NCI-H2227 treated with DMSO at 0.1 percent for 48 hours (cell line): Measurements from ENCODE around the gene CHST1.

ENCODE experiments used
- DNase-seq: peaks from one replicate; lab custom pipeline; 2025; lab: John Stamatoyannopoulos, UW

The CHST1 gene

DNA sequence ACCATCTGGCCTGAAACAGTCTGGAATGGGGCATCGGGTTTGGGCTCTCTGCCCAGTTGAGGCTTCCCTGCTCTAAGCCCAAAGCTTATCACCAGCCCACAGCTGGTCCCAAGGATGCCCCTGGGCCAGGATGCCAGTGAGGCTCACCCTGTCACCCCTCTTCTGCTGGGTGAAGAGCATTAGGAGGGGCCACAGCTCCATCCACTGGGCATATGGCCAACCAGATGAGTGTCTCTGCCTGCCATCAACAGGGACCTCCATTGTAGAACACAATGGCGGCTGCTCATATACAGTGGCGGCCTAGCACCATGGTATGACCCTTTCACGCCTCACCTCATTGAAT is 5.6 kb downstream of the CHST1 start:
- no peak for DNase-seq

DNA sequence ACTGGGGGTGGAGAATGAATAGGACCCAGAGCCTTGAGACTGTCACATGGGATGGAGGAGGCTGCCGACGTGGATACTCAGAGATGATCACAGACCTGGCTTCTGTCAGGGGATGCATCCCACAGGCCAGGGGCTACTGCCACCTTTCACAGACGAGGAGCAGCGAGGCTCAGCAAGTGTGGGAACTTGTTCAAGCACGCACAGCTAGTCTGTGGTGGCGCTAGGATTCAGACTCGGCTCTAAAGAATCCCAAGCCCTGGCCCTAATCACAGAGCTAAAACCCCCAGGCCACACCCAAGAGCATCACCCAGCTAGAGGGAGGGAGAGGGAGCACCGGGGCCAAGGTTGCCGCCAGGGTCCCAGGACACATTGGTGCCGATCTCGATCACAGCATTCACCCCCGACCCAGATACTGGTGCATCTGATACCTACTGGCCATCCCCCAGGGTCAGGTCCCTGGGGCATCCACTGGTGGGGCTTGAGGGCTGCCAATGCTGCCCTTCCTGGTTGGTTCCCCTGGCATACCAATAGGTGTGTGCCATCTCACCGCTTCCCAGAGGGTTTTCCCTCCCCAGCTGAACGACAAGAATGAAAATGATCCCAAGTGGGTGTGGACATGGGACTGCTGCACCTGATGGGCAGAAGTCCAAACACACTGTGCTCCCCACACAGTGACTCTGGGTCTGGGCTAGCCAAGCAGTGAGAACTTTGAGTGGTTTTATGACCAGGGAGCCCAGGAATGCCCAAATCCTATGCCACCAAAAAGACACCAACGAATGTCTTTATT is 6.2 kb downstream of the CHST1 start:
- no peak for DNase-seq

DNA sequence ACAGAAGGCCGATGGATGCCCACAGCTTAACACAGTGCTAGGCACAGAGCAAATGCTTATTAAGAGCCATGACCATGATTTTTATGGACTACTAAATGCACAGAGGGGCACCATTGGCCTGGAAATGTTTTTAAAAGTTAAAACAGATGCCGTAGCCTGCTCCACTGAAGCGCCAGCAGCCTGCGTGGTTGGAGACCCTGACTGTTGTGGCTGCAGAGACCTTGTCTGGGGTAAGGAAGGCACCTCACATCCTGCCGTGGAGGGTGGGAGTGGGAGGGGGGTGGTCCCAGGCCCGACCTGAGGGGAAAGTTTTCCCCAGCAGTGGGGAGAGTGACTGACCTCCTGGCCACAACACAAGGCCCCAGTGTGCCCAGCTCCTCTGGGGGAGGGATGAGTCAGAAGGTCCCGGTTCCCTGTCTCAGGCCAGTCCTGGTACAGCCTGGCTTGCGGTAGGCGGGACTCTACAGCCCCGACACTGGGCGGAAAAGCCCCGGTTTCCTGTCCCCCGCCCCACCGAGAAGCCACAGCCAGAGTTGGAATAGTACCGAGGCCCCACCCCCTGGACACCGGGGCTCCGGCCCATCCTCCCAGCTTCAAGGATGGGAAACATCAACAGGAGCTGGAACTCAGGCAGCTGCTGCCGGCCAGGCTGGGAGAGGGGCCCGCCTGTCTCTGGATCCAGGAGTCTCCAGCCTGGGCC is 7.0 kb downstream of the CHST1 start:
- DNase-seq: no peak

DNA sequence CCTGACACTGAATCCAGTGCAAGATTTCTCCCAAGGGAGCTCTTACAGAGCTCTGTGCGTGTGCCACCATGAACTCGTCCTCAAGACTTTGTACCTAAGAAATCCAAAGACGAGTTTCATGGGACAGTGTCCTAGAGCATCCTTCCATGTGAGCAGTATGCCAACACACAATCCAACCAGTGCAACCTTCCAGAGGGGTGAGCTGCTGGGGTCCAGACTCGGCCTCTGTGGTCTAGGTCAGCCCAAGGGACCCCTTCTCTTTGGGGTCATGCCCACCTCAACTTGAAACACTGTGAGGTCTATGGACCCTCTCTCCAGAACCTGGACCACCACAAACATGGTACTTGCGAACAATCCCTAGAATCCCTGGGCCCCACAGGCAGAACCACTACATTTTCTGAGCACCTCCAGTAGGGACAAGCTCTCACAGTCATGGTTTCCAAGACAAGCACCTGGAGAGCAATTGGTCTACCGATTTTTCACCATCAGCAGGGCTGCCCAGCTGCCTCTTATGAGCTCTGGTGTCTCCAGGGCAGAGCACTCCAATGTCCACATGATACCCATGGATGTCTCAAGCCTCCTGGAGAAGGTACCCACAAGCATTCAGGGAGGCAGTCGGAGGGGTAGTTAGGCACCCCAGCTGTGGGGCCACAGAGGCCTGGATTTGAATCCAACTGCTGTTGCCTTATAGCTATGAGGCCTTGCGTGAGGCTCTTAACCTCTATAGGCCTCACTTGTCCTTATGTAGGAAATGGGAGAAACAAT is 7.7 kb downstream of the CHST1 start:
- no peak for DNase-seq

DNA sequence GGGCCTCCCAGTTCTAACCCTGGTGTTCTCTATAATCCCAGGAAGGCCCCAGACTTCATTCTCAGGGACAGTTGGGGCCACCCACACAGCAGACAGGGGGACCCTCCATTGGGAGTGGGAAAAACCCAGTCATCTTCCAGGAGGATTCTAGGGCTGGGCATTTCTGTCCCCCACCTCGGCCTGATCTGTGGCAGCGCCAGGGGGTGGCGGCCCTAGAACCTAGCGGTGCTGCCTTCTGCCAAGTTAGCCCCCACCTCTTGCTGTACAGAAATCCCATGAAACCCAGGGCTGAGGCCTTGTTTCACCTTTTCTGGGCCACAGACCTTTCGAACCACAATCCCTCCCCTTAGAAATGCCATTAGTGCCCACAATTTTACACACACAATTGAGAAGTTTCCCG is 9.6 kb downstream of the CHST1 start:
- no peak for DNase-seq

DNA sequence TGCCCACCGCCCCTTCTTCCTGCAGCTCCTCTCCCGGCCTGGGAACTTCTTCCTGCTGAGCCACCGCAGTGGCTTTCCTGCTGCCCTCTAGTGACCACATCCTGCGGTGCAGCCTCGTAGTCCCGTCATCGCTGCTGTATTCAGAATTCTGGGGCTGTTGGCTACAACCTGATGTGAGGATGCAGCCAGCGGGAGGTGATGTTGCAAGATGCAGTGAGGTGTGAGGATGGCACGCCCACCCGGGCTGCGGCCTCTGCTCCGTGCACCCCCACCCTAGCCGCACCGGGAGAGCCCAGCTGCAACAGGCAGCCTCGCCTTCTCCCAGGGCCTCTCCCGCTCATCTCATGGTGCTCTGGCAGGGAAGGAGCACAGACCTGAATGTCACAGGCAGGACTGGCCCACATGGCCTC is 10.1 kb downstream of the CHST1 start:
- DNase-seq: peak; percentile 91

DNA sequence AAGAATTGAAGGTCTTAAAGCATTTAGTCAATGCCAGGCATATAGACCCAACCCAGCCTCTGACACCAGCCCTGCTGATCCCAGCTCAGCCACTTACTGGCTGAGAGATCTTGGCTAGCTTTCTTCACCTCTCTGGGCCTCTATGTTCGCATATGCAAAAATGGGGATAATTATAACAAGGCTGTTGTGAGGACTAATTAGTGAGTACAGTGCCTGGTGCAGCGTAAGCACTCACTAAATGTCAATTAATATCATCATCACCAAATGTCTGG is 10.5 kb downstream of the CHST1 start:
- no peak for DNase-seq

DNA sequence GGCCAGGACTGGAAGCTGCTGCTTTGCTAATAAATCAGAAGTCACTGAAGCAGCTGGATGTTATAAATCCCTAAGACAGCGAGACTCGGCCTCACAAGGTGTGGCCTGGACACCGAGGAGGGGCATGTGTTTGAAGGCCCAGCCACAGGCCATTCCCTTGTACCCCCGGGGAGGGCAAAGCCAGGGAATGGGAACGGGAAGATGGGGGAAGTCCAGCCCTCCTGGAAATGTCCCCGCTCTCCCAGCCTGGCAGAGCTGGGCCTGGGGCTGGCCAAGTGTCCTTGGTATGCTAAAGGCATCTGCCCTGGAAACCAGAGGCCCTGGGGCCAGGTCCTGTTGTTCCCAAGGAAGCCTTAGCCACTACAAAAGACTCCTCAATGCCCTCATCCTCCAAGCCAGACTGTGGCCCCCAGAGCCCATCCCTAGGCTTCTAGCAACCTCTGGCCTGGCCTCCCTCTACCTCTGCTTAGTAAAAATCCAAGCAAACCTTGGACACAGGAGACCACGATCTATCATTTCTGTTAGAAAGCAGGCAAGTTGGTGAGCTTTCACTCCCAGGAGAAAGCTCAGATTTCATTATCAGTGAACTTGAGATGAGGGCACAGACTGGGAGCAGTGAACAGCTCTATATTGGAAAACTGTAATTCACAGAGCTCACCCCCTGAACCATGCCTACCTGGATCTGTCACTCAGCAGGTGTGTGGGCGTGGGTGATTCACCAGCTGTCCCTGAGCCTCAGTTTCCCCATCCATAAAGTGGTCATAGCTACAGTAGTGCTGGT is 11.0 kb downstream of the CHST1 start:
- no peak for DNase-seq

DNA sequence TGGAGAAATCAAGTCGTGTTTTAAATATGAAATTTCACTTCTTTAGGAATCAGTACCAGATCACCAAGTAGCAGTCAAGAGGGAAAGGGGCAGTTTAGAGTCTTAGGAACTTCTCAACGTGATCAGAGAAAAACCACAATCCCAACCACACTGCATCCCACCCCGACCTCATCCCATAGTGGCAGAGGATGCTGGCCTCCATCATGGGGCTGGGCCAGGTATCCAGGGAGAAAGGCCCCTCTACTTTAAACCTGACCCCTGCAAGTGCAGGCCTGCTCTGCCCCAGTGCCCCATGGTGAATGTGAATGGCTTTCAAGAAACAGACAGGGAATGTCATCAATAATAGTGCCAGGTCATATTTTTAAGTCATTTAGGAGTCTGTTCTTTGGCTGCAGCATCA is 12.1 kb downstream of the CHST1 start:
- DNase-seq: no peak

DNA sequence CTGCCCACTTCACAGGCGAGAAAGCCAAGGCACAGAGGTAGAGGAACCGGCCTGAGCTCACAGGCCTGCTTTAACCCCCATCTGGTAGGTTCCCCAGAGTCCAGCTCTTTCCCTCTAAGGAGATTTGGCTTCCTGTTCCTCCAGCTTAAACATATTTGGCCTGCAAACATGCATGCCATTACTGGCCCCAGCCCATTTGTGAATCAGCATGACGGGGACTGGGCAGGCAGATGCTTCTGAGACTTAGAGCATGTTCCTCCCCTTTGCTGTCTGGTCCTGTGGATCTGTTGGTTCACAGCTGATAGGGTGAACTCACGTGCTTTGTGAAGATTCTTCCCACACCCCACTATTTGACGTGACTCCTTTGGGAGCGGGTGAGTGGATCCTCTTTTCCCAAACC is 12.6 kb downstream of the CHST1 start:
- no peak for DNase-seq

DNA sequence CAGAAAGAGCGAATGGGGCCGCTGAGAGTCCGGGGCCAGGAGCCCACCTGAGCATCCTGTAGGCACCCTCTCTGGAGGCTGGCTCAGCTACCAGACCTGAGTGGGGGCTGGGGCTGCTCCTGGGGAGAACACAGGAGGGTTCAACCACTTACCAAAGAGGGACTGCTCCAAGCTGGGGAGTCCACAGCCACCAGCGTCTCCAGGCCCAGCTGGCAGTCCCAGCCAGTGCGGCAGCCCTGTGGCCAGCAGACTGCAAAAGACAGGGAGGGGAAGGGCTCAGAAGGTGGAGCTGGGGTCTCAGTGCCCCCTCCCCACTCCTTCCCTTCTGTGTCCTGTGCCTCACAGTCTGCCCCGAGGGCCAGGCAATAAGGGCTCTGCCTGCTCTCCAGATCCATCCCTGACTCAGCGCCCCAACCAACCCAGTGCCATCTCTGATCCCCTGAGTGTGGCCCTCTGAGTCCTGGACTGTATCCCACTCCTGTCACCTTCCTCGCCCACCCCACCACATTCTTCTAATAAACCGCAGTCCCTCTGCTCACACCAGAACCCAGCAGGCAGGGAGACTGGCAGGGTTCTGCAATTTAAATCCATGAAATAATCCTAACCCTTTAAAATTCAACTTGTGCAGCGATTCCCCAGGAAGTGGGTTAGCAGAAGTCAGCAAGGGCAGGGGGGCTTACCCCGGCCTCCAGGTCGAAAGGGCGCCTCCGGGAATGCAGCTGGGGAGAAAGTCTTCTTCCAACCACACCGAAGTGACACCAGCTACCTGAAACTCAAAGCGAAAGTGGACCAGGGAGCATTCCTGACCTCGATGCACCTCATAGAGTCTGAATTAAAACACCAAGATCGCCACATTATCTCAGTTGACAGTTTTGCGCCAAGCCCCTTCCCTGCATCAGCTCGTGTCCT is 13.3 kb downstream of the CHST1 start:
- no peak for DNase-seq

DNA sequence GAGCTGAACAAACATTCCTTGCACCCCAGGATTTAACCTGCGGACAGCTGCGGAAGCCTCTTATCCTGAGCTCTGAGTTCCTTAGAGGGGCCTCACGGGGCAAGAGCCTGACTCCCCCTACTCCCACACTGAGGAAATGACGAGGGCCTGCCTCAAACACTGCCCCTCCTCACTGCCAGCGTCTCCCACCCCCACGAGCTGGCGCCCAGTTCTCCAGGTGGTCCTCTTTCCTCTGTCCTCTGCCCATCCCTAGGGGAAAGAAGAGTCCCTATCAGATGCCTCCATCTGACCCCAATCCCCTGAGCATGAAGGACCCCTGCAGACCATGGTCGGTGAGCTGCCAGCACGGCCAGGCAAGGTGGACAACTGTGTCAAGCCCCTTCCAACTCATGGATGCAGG is 14.3 kb downstream of the CHST1 start:
- no peak for DNase-seq

DNA sequence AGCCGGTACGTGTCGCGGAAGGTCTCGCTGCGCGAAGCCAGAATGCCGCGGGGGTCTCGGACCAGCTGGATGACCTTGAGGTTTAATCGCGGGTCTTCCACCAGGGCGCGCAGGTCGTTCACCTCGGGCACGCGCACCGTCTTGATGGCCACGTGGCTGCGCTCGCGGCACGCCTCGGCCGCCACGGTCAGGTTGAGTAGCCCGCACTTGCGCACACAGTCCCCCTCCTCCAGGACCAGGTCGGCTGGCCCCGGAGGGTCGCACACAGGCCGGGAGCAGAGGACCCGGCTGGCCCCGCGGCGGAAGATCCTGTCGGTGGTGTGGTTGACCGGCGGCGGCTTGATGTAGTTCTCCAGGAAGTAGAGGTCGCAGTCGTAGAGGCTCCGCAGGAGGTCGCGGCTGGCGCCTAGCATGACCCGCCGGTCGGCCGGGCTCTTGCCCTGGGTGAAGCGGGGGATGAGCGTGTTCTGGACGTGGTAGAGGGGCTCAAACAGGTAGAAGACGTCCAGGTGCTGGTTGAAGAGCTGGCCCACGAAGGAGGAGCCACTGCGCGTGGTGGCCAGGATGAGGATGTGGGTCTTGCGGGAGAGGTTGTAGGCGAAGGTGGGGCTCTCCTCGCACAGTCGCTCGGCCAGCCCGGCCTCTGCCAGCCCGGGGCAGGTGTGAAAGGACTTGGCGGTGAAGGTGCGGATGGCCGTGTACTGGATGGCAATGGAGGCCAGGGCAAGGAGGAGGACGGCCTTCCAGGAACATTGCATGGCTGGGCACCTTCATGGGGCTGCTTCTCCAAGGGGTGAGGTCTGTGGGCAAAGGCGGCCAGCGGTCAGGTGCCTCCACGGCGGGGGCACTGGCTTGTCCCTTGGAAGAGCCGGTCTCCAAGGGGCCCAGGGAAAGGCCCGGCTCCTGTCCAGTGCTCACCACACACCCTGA is 15.0 kb downstream of the CHST1 start:
- no peak for DNase-seq

DNA sequence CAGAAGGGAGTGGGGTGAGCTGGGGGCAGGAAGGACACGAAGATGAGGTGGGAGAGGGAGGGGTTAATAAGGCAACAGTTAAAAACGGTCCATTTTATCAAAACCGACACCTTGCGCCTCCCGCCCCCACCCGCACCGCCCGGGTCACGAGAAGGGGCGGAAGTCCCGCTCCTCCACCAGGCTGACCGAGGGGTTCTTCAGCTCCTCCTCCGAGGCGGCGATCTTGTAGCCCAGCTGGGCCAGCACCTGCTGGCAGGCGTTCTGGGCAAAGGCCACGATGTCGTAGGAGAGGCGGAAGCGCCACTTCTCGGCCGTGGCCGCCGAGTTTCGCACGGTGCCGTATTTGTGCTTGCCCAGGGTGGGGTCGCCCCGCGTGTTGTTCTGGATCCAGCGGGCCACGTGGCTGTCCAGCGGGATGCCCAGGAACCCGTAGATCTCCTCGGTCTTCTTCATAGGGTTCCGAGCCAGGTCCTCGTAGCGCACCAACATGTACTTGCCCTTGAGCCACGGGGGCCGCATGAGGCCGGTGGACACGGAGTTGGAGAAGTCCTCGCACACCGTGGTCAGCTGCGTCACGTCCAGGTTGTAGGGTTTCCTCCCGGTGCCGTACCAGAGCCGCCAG is 15.8 kb downstream of the CHST1 start:
- no peak for DNase-seq

DNA sequence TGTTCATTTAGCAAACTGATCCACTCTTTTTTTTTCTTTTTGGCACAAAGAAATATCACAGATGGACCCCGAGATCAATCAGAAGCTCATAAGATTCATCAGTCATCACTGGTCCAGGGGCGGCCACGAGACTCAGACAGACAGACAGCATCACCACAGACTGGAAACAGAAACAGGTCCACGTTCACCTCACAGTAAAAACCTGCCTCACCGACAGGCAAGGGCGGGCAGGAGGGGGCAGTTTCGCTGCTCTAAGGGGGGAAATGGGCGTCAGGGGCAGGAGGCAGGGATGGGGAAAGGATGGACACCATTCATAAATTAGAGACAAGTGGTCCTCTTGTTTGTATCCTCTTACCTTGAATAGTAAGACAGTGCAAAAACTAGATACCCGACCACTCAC is 16.5 kb downstream of the CHST1 start:
- DNase-seq: no peak

DNA sequence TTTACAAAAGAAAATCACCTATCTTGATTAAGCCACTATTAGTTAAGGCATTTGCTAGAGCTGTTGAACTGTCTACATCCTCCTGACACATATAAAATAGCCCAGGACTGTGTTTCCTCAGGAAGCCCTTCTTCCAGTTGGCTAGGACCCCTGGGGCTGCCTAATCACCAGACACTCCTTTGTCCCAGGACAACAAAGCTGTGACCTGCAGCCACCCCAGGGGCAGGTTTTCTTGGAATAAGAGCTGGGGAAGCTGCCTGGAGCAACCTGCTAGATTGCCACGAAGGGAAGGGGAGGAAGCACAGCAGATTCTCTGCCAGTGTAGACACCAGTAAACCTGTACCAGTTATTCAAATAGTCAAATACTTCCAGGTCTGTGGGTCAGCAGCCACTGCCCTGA is 17.6 kb downstream of the CHST1 start:
- no peak for DNase-seq

DNA sequence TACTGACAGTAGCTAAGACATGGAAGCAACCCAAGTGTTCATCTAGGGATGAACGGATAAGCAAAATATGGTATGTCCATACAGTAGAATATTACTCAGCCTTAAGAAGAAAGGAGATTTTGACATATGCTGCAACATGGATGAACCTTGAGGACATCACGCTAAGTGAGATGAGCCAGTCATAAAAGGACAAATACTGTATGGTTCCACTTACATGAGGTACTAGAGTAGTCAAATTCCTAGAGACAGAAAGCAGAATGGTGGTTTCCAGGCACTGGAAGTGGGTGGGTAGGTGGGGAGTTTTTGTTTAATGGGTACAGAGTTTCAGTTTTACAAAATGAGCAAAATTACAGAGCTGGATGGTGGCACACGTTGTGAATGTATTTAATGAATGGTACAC is 18.1 kb downstream of the CHST1 start:
- no peak for DNase-seq

DNA sequence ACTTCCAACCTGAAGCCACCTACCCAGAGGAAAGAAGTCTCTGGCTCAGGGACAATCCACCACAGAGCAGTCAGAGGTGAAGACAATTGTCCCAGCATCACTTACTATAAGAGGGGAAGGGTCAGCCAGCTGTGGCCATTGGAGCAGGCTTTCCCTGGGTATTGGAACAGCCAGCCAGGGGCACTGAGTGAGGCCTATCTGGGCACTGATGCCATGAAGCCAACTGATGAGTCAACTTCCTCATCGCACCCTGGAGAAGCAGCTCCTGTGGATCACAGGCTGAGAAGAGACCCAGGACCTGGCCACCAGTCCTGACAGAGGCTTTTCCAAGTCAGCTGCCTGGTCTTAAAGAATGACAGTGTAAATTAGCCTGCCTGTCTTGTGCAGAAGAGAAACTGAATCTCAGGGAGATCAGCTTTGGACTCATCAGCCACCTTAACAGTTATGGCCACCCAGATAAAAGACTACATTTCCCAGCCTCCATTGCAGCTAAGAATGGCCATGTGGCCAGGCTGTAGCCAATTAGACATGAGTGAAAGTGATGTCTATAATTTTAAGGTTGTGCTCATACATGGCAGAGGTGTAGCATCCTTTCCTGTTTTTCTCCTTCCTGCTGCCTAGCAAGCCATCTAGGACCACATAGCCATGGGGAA is 19.0 kb downstream of the CHST1 start:
- no peak for DNase-seq
